ENCODE results near the gene DYNLL1.
A peak's percentile ranks its signal among the peaks of the same experiment; 100 is the strongest.
"Not testable (repeated sequence)": the region's sequence is repeated elsewhere in the genome, so short reads cannot be mapped to it uniquely, and the experiment has no call there.

The DYNLL1 gene

GRCh38 chr12:120522568-120522967 is 26.7 kb downstream of the DYNLL1 start:
- DNase-seq, result no peak

- DNase-seq, result peak; percentile 68
These were observed 33.1 kb downstream of the DYNLL1 start, which contains the start of gene COQ5 for GRCh38 chr12:120528861-120529525. TSS of gene COQ5 (minus strand) at chr12:120529158. CDS start at chr12:120529141, 17 bp downstream.

- DNase-seq, result peak; percentile 60
These were observed 33.9 kb downstream of the DYNLL1 start for GRCh38 chr12:120529641-120530417.

- not testable (repeated sequence) for DNase-seq
These were observed 34.5 kb downstream of the DYNLL1 start for GRCh38 chr12:120530418-120530761.

- no peak for DNase-seq
These were observed 36.9 kb downstream of the DYNLL1 start for GRCh38 chr12:120532701-120533238.

GRCh38 chr12:120534203-120534702 is 38.3 kb downstream of the DYNLL1 start, which contains the start of gene RNF10:
TSS of gene RNF10 (plus strand) at chr12:120534356. CDS start at chr12:120534812, 456 bp downstream.
- DNase-seq, result peak; percentile 76

- DNase-seq, result no peak
These were observed 39.1 kb downstream of the DYNLL1 start for GRCh38 chr12:120534703-120535655.

- no peak for DNase-seq
These were observed 40.3 kb downstream of the DYNLL1 start for GRCh38 chr12:120536064-120536791.

- no peak for DNase-seq
These were observed 41.9 kb downstream of the DYNLL1 start for GRCh38 chr12:120537856-120538220.

- DNase-seq, result no peak
These were observed 42.6 kb downstream of the DYNLL1 start for GRCh38 chr12:120538281-120539156.

- DNase-seq, result no peak
These were observed 43.4 kb downstream of the DYNLL1 start for GRCh38 chr12:120539303-120539702.

GRCh38 chr12:120540445-120540844 is 44.5 kb downstream of the DYNLL1 start:
- DNase-seq, result no peak

- no peak for DNase-seq
These were observed 46.3 kb downstream of the DYNLL1 start for GRCh38 chr12:120542166-120542565.

- no peak for DNase-seq
These were observed 48.8 kb downstream of the DYNLL1 start for GRCh38 chr12:120544691-120545090.

GRCh38 chr12:120546050-120546386 is 50.1 kb downstream of the DYNLL1 start:
- DNase-seq, result no peak

All from NCI-H1694 treated with DMSO at 0.1 percent for 48 hours (cell line).